ENCODE results near the gene FES.

- no peak for TF ChIP-seq POLR2A (IDR thresholded peaks at IDR 0.05)
- TF ChIP-seq, protein P1, sequence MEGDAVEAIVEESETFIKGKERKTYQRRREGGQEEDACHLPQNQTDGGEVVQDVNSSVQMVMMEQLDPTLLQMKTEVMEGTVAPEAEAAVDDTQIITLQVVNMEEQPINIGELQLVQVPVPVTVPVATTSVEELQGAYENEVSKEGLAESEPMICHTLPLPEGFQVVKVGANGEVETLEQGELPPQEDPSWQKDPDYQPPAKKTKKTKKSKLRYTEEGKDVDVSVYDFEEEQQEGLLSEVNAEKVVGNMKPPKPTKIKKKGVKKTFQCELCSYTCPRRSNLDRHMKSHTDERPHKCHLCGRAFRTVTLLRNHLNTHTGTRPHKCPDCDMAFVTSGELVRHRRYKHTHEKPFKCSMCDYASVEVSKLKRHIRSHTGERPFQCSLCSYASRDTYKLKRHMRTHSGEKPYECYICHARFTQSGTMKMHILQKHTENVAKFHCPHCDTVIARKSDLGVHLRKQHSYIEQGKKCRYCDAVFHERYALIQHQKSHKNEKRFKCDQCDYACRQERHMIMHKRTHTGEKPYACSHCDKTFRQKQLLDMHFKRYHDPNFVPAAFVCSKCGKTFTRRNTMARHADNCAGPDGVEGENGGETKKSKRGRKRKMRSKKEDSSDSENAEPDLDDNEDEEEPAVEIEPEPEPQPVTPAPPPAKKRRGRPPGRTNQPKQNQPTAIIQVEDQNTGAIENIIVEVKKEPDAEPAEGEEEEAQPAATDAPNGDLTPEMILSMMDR (IDR thresholded peaks at IDR 0.05), result no peak
Measured at GRCh38 chr15:90913398-90913944, 29.2 kb downstream of the FES start.
